Common myeloid progenitor, CD34-positive (primary cell): ENCODE measurements around the gene ATP5PO.

Source experiments
- CTCF ChIA-PET: fragments of 350-600 bp; sonication (Branson Sonifier 250); formaldehyde crosslinking; loops from one replicate; lab custom pipeline; 2021; ENCODE audit warnings: antibody characterized with exemption; lab: Charles Lee
- POLR2A ChIA-PET: fragments of 350-600 bp; sonication (Branson Sonifier 250); formaldehyde crosslinking; loops from one replicate; lab custom pipeline; 2021; ENCODE audit warnings: antibody characterized with exemption; lab: Charles Lee
- DNase-seq, 3 donors: peaks; one replicate each; pipeline versions ENCODE4 v3.0.0 to v3.0.0-alpha.2; 2013
- H3K27ac ChIP-seq, 2 experiments: 1 replicate in 1 of 2; 2 replicates in 1 of 2; pipeline ENCODE4 v1.7.0; 2013; ENCODE audit warnings: inconsistent platforms in 2 of 2, low read length in 2 of 2, mild to moderate bottlenecking in 2 of 2, low read depth in 1 of 2, moderate library complexity in 1 of 2; ENCODE audit not compliant: severe bottlenecking in 2 of 2, insufficient read depth in 1 of 2, poor library complexity in 1 of 2
- H3K27me3 ChIP-seq, 5 experiments: replicated peaks in 2 of 5; 1 replicate in 3 of 5; 2 replicates in 2 of 5; pipeline versions ENCODE4 v1.6.1 to v1.7.0; 2013; ENCODE audit warnings: low read length in 4 of 5, mild to moderate bottlenecking in 2 of 5, moderate library complexity in 2 of 5, inconsistent platforms in 1 of 5; ENCODE audit not compliant: insufficient read depth in 5 of 5, control insufficient read depth in 4 of 5
- H3K36me3 ChIP-seq, 4 experiments: 1 replicate in 2 of 4; 2 replicates in 2 of 4; pipeline versions ENCODE4 v1.6.1 to v1.7.0; 2013; ENCODE audit warnings: low read length in 3 of 4, control low read depth in 1 of 4, mild to moderate bottlenecking in 1 of 4; ENCODE audit not compliant: control insufficient read depth in 4 of 4, insufficient read depth in 4 of 4
- H3K4me1 ChIP-seq, 4 experiments: 1 replicate in 3 of 4; 2 replicates in 1 of 4; pipeline versions ENCODE4 v1.6.1 to v1.7.1; 2013; ENCODE audit warnings: low read length in 3 of 4, mild to moderate bottlenecking in 3 of 4, control low read depth in 1 of 4, inconsistent platforms in 1 of 4, moderate library complexity in 1 of 4; ENCODE audit not compliant: control insufficient read depth in 4 of 4, insufficient read depth in 4 of 4; ENCODE audit errors: control extremely low read depth in 1 of 4
- H3K4me3 ChIP-seq, 7 experiments: 1 replicate in 4 of 7; 2 replicates in 3 of 7; pipeline versions ENCODE4 v1.5.1 to v1.7.0; 2013; ENCODE audit warnings: mild to moderate bottlenecking in 7 of 7, low read length in 6 of 7, moderate library complexity in 6 of 7, inconsistent platforms in 2 of 7, low read depth in 2 of 7, control low read depth in 1 of 7; ENCODE audit not compliant: insufficient read depth in 4 of 7, control insufficient read depth in 1 of 7; ENCODE audit errors: extremely low read depth in 1 of 7
- H3K9me3 ChIP-seq, 5 experiments: 1 replicate in 4 of 5; 2 replicates in 1 of 5; pipeline versions ENCODE4 v1.6.1 to v1.7.1; 2013; ENCODE audit warnings: low read length in 4 of 5, mild to moderate bottlenecking in 2 of 5, inconsistent platforms in 1 of 5, low read depth in 1 of 5, moderate library complexity in 1 of 5; ENCODE audit not compliant: control insufficient read depth in 4 of 5, insufficient read depth in 2 of 5; ENCODE audit errors: control extremely low read depth in 1 of 5
- WGBS: methylation state at CpG from one replicate; pipeline ENCODE4 v1.1.5; 2013; ENCODE audit not compliant: insufficient coverage; 5-methylcytosine and 5-hydroxymethylcytosine counted together

ATP5PO gene

DNA sequence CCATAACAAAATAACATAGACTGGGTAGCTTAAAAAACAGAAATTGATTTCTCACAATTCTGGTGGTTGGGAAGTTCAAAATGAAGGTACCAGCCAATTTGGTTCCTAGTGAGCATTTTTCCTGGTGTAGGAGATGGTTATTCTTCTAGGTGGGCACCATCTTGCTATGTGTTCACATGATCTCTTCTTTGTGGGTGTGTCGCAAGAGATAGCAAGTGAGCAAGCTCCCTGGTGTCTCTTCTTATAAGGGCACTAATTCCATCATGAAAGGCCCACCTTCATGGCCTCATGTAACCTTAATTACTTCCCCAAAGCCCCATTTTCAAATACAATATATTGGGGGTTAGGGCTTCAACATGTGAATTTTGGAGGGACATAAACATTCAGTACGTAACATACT lies 38.8 kb upstream of the ATP5PO start:
- Histone ChIP-seq H3K9me3 (peaks cover 0 to 8% (median 5%) of the 10 kb centered on the region in 5 experiments), H3K4me1 (peaks cover 0 to 24% (median 10%) of the 10 kb centered on the region in 4 experiments), H3K36me3 (no peaks in the 10 kb centered on the region), H3K27ac (no peak overlapping the region), H3K27me3 (no peaks in the 10 kb centered on the region), H3K4me3 (no peak overlapping the region)
- DNase-seq: no peak
- WGBS: no CpG with 5 or more reads among the region's 2 CpGs
- ChIA-PET CTCF (interaction anchor here (1.2 kb wide), 1 partner anchor 14 kb away, joined by 3 read pairs; no protein-coding TSS in a partner anchor), POLR2A (no interaction called here)

DNA sequence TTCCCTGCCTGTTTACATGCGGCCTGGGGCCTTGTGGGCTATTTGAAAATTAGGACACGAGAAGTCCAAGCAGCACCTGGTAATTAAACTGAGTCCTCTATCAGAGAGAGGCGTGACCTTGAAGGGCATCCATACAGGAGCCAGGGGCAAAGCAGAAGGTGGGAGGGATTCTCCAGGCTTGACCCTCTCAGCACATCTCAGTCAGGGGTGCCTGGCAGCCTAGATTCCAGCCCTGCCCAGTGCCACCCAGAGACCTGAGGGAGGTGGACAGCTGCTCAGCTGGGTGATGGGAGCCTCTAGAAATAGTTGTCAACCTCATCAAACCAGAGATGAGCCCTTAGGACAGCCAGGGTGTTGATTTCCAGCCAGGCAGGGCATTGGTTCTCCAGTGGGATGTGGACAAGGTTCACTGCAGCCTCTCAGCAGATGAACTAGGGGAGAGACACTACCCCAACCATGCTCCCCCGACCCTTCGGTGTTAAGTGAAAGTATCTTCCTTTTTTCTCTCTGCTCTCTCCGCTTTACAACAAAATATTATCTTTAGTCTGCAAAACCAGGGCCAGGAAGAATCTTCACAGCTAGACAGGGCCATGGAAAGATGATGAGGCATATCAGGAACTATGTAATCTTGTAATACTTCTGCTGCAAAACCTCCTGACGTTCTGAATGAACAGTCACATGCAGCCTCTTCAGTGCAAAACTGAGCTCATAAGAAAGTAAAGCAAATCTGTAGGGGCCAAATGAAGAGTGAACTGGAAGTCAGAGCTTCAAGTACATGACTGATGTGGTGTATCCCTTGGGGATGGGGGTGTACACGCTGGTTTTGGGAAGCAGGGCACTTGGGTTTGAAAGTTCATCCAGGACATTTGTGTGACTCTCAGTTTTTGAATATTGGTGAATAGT lies 35.9 kb upstream of the ATP5PO start:
- CTCF ChIA-PET: interaction anchor here (1.0 to 2.3 kb wide), 2 partner anchors 28 to 409 kb away, joined by 3 to 5 read pairs; no protein-coding TSS in a partner anchor
- peaks cover 8 to 52% (median 39%) of the 10 kb centered on the region in 4 experiments for H3K4me1 ChIP-seq

DNA sequence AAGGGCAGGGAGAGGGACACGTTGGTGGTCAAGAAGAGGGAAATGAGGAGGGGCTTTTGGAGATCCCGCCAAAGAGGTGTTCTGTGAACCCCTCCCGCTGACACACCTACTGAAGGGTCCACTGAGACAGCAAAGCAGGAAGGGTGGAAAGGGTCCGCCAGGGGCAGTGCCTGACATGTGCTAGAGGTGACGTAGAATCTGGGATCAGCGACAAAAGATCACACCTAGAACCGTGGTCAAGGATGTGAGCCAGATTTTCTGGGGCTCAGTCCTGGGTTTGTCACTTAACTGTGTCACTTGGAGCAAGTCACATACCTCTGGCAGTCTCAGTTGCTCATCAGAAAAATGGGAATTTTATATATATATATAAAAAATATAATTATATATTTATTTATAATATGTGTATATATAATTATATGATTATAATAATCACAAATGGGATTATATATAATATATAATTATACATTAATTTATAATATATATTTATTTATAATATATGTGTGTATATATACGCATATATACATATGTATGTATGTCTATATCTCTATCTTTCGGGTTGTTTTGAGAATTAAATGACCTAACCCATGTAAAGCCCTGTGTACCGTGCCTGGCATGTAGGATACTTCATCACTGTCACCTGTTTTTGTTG lies 35.0 kb upstream of the ATP5PO start:
- Histone ChIP-seq H3K9me3 (no peaks in the 10 kb centered on the region), H3K4me1 (peaks cover 11 to 58% (median 39%) of the 10 kb centered on the region in 4 experiments), H3K36me3 (no peaks in the 10 kb centered on the region), H3K27ac (peak overlapping the region in 1 of 2 experiments; percentile 60), H3K27me3 (no peaks in the 10 kb centered on the region), H3K4me3 (no peak overlapping the region)
- ChIA-PET CTCF (interaction anchor here (0.9 to 2.3 kb wide), 2 partner anchors 27 kb away, joined by 3 to 5 read pairs; no protein-coding TSS in a partner anchor), POLR2A (no interaction called here)
- 85% methylated on average over 9 of the region's 10 CpGs for WGBS
- DNase-seq: no peak

More for the DNA sequence above, 35.9 kb upstream of the ATP5PO start:
- Histone ChIP-seq H3K36me3 (no peaks in the 10 kb centered on the region), H3K27ac (peak overlapping the region in 1 of 2 experiments; percentile 28), H3K4me3 (no peak overlapping the region), H3K27me3 (no peaks in the 10 kb centered on the region), H3K9me3 (no peaks in the 10 kb centered on the region)
- DNase-seq: peak in 2 of 3 donors; percentile 54 to 70
- POLR2A ChIA-PET: no interaction called here
- WGBS: 85% methylated on average over 5 of the region's 8 CpGs

DNA sequence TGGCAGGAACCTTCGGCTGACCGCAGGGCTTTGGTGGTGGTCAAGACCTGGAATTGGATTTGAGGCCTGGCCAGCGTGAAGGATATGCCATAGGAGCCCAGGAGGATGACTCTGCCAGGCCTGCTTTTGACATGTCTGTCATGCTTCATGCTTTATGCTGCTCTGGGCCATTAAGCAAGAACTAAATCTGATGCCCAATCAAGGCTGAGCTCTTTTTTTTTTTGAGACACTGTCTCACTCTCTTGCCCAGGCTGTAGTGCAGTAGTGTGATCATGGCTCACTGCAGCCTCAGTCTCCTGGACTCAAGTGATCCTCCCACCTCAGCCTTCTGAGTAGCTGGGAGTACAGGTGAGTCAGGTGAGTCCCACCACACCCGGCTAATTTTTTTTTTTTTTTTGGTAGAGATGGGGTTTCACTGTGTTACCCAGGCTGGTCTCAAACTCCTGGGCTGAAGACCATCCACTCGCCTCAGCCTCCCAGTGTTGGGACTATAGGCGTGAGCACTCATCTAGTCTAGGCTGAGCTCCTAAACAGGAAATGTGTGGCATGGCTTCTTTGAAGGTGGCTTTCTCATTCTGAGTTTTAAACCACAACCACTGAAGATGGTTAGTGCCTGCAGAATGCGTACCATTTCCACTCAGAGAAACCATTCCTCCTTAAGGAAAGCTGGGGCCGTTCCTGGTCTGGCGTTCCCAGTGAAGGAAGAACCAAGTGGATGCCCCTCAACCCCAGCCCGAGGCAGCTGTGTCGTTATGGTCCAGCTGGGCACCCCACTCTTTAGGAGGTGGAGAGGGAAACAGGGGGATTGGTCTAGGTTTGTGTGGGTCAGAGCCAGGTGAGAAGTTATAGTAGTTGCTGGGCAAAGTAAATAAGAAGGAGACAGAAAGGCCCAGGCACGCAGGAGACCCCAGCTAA lies 34.2 kb upstream of the ATP5PO start:
- ChIA-PET POLR2A (interaction anchor here (0.7 kb wide), 2 partner anchors 8 to 21 kb away, joined by 4 to 5 read pairs; no protein-coding TSS in a partner anchor), CTCF (interaction anchor here (0.9 to 1.7 kb wide), 7 partner anchors 9 to 143 kb away, joined by 3 to 5 read pairs (median 4); no protein-coding TSS in a partner anchor)
- H3K27ac ChIP-seq: peak overlapping the region; percentile 17 to 60
- peaks cover 0 to 4% (median 0%) of the 10 kb centered on the region in 5 experiments for H3K9me3 ChIP-seq
- H3K27me3 ChIP-seq: no peaks in the 10 kb centered on the region
- peaks cover 11 to 58% (median 39%) of the 10 kb centered on the region in 4 experiments for H3K4me1 ChIP-seq
- WGBS: 87% methylated on average over 9 of the region's 12 CpGs
- peak in 2 of 3 donors; percentile 44 to 56 for DNase-seq
- peak overlapping the region in 2 of 7 experiments; percentile 11 to 41 for H3K4me3 ChIP-seq
- H3K36me3 ChIP-seq: no peaks in the 10 kb centered on the region

DNA sequence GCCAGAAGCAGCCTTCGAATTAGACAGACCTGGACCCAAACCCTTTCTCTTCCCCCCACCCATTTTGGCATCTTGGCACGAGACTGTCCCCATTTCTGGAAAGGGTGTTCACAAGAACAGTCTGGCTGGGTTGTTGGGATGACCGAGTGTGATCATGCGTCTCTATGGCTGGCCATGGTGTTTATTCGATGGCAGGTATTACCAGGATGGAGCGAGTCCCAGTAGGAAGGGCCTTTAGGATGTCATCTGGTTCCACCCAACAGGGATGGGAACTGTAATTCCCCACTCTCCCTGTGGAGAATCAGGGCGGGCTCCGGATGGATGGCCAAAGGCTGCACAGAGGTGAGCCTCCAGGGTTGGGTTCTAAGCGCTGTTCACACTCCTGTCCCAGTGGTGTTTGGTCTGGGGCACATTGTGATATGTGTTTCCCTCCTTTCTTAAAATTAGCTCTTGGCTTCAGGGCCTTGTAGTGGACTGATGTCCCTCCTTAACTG lies 33.4 kb upstream of the ATP5PO start:
- CTCF ChIA-PET: interaction anchor here (0.5 to 1.7 kb wide), 7 partner anchors 9 to 561 kb away, joined by 3 to 5 read pairs (median 4); no protein-coding TSS in a partner anchor
- H3K27ac ChIP-seq: peak overlapping the region; percentile 88 to 92

More for the DNA sequence above, 33.4 kb upstream of the ATP5PO start:
- POLR2A ChIA-PET: interaction anchor here (0.7 kb wide), 2 partner anchors 10 to 21 kb away, joined by 3 to 5 read pairs; no protein-coding TSS in a partner anchor
- H3K36me3 ChIP-seq: no peaks in the 10 kb centered on the region
- no peaks in the 10 kb centered on the region for H3K27me3 ChIP-seq
- DNase-seq: no peak
- WGBS: 77% methylated on average over 5 of the region's 9 CpGs
- peaks cover 0 to 4% (median 2%) of the 10 kb centered on the region in 5 experiments for H3K9me3 ChIP-seq
- peak overlapping the region in 2 of 7 experiments; percentile 5 to 41 for H3K4me3 ChIP-seq
- peaks cover 11 to 58% (median 39%) of the 10 kb centered on the region in 4 experiments for H3K4me1 ChIP-seq
